ENCODE measurements around the gene ATXN1.
A peak's percentile ranks its signal among the peaks of the same experiment; 100 is the strongest.

The ATXN1 gene

DNA sequence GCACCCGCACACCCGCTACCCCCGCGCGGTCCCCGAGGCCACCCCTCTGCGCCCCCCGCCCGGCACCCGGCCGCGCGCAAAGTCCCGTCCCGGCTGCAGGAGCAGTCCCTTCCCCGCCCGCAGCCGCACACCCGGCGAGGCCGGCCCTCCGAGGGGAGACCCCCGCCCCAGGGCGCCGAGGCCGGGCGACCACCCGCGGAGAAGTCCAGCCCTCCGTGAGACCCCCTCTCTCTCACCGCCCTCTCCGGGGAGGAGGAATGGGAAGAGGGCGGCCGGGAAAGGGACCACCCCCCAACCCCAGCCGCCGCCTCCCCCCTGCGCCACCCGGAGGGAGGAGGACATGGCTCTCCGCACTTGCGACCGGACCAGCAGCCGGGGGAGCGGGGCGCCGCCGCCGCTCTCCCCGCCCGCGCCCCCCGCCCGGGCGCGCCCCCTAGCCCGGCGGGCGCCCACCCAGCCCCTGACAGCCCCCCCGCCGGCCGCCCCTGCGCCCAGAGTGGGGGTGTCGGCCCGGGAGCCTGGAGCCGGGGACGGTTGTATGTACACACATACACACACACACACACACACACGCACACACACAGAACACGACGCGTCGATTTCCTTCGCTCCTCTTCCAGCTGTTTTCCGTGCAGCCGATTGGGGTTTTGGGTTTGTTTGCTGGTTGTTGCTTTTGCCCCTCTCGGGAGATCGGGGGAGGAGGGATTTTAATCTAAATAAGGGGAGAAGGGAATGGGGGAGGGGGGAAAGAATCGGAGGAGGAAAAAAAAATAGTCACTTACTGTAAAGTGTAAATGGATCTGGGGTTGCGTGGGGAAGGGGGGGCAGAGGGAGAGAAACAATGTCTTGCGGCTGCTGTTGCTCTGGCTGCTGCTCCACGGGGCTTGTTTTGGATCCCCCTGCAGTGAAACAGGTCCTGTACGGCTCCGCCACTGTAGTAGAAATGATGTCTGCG is at the start of gene ATXN1:
TSS of gene ATXN1 (minus strand) at position 945 of the 955 bp plus-strand sequence.
- Histone ChIP-seq H3K36me3 (ENCODE audit: insufficient read depth, low read length) (no peaks in the 10 kb centered on the region), H3K27ac (ENCODE audit: low read depth, low read length) (peak within 1 kb of the TSS; percentile 96), H3K4me1 (ENCODE audit: insufficient read depth, low read length) (peaks cover 35% of the 10 kb centered on the region)

DNA sequence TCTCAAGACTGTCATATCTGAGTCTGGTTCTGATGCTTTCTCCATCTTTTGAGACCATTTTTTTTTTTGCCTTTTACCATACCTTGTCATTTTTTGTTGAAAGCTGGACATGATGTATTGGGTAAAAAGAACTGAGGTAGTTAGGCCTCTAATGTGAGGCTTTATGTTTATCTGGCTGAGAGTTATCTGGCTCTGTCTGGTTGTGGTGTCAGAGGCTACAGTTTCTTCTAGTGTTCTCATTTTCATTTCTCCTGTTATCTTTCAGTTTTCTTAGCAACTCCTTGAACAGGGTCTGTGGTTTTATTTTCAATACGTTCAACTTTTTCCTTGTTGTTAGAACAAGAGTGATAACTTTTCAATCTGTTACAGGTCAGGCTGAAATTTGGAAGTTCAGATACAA is 49.2 kb upstream of the ATXN1 start:
- no peaks in the 10 kb centered on the region for H3K27me3 ChIP-seq (ENCODE audit: control insufficient read depth in 1 of 2, insufficient read depth in 2 of 2, low read length in 2 of 2)
- no peaks in the 10 kb centered on the region for H3K36me3 ChIP-seq (ENCODE audit: insufficient read depth, low read length)
- H3K27ac ChIP-seq (ENCODE audit: low read depth, low read length), result no peak overlapping the region
- H3K9ac ChIP-seq (ENCODE audit: low read length), result no peak overlapping the region
- no peak overlapping the region for H3K4me3 ChIP-seq (ENCODE audit: low read depth in 1 of 2, low read length in 2 of 2)
- H3K4me1 ChIP-seq (ENCODE audit: insufficient read depth, low read length), result peaks cover 7% of the 10 kb centered on the region
- H3K9me3 ChIP-seq (ENCODE audit: low read length), result no peaks in the 10 kb centered on the region

More for the DNA sequence above, at the start of gene ATXN1:
- Histone ChIP-seq H3K27me3 (ENCODE audit: control insufficient read depth in 1 of 2, insufficient read depth in 2 of 2, low read length in 2 of 2) (no peaks in the 10 kb centered on the region), H3K9me3 (ENCODE audit: low read length) (no peaks in the 10 kb centered on the region), H3K4me3 (ENCODE audit: low read depth in 1 of 2, low read length in 2 of 2) (peak within 1 kb of the TSS; percentile 86 to 98), H3K9ac (ENCODE audit: low read length) (peak within 1 kb of the TSS; percentile 97)

DNA sequence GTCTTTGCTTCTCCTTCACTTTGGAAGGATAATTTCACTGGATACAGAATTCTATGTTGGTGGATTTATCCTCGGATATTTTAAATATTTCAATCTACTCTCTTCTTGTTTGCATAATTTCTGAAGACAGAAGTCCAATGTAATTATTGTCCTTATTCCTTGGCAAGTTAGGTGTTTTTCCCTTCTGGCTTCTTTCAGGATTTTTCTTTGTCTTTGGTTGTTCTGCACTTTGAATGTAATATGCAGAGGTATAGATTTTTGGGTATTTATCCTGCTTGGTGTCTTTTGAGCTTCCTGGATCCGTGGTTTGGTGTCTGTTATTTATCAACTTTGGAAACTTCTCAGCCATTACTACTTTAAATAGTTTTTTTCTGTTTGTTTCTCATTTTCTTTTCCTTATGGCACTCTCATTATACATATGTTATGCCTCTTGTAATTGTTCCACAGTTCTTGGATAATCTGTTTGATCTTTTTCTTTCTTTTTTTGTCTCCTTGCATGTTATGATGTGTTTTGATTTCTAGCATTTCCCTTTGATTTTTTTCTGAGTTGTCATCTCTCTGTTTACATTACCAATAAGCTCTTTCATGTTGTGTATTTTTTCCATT is 48.6 kb upstream of the ATXN1 start:
- H3K9me3 ChIP-seq (ENCODE audit: low read length), result no peaks in the 10 kb centered on the region
- H3K4me3 ChIP-seq (ENCODE audit: low read depth in 1 of 2, low read length in 2 of 2), result no peak overlapping the region
- H3K27me3 ChIP-seq (ENCODE audit: control insufficient read depth in 1 of 2, insufficient read depth in 2 of 2, low read length in 2 of 2), result no peaks in the 10 kb centered on the region
- no peaks in the 10 kb centered on the region for H3K36me3 ChIP-seq (ENCODE audit: insufficient read depth, low read length)
- no peak overlapping the region for H3K27ac ChIP-seq (ENCODE audit: low read depth, low read length)
- H3K9ac ChIP-seq (ENCODE audit: low read length), result no peak overlapping the region
- peaks cover 13% of the 10 kb centered on the region for H3K4me1 ChIP-seq (ENCODE audit: insufficient read depth, low read length)

DNA sequence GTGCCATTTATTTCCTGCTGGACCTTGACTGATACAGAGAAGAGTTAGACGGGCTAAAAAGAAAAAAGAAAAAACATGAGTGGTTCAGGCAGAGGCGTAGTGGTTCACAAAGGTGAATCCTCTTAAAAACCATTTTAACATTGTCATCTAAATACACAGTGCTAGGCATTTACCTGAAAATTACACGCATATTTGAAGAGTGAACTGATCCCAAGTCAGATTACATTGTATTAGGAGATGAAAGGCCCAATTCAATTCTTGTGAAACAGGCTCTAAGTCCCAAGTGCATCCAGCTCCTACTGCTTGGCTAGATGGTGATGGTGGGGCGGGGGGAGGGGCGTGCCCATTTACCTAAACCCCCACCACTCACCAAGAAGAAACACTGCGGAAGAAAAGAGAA is 46.7 kb upstream of the ATXN1 start:
- Histone ChIP-seq H3K27ac (ENCODE audit: low read depth, low read length) (no peak overlapping the region), H3K9me3 (ENCODE audit: low read length) (no peaks in the 10 kb centered on the region), H3K36me3 (ENCODE audit: insufficient read depth, low read length) (no peaks in the 10 kb centered on the region), H3K27me3 (ENCODE audit: control insufficient read depth in 1 of 2, insufficient read depth in 2 of 2, low read length in 2 of 2) (no peaks in the 10 kb centered on the region), H3K9ac (ENCODE audit: low read length) (no peak overlapping the region), H3K4me3 (ENCODE audit: low read depth in 1 of 2, low read length in 2 of 2) (no peak overlapping the region), H3K4me1 (ENCODE audit: insufficient read depth, low read length) (peaks cover 26% of the 10 kb centered on the region)

DNA sequence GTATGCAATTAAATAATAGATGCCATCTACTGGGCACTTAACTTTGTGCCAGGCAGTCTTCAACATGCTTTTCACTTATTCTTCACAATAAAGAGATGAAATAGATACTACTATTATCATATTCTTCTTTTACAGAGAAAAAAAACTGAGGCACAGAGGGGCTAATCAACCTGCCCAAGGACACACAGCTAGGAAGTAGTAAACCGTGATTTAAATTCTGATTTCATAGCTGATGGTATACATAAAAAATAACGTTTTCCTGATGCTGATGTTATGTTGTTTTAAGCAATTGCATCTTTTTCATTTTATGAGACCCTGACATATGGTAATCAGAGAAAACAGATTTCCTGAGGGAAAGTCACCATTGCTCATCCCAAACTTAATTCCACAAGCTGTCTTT is 45.1 kb upstream of the ATXN1 start:
- no peaks in the 10 kb centered on the region for H3K27me3 ChIP-seq (ENCODE audit: control insufficient read depth in 1 of 2, insufficient read depth in 2 of 2, low read length in 2 of 2)

DNA sequence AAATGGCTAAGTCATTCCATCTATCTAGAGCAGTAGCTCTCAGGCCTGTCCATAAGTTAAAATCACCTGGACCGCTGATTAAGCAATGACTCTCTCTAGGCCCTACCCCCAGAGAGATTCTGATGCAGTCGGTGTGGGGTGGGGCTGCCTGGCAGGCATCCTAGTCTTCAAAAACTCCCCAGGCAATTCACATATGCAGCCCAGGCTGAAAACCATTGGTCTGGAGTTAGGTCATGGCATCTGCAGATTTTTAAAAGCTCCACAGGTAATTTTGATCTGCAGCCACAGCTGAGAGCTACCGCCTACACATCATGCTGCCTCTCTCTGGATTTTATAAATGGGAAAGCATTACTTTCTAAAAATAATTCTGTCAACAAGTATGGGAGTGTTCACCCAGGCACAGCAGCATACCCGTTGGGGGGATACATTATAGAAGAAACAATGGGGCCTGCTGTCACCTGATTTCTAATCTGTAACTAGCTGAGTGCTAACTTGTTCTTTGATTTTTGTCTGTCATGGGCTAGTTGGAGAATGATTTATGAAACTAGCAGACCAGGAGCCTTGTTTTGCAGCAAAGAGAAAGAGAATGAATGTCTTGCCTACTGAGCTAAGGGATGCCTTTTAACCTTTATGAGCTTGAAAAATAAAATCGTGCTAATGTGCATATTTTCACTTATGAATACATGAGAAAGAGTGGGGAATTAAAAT is 44.1 kb upstream of the ATXN1 start:
- Histone ChIP-seq H3K9me3 (ENCODE audit: low read length) (no peaks in the 10 kb centered on the region), H3K27me3 (ENCODE audit: control insufficient read depth in 1 of 2, insufficient read depth in 2 of 2, low read length in 2 of 2) (no peaks in the 10 kb centered on the region), H3K36me3 (ENCODE audit: insufficient read depth, low read length) (no peaks in the 10 kb centered on the region), H3K4me3 (ENCODE audit: low read depth in 1 of 2, low read length in 2 of 2) (no peak overlapping the region), H3K9ac (ENCODE audit: low read length) (no peak overlapping the region), H3K27ac (ENCODE audit: low read depth, low read length) (peak overlapping the region; percentile 63), H3K4me1 (ENCODE audit: insufficient read depth, low read length) (peaks cover 31% of the 10 kb centered on the region)

More for the DNA sequence above, 45.1 kb upstream of the ATXN1 start:
- Histone ChIP-seq H3K9me3 (ENCODE audit: low read length) (no peaks in the 10 kb centered on the region), H3K9ac (ENCODE audit: low read length) (no peak overlapping the region), H3K4me3 (ENCODE audit: low read depth in 1 of 2, low read length in 2 of 2) (no peak overlapping the region), H3K4me1 (ENCODE audit: insufficient read depth, low read length) (peaks cover 31% of the 10 kb centered on the region), H3K27ac (ENCODE audit: low read depth, low read length) (no peak overlapping the region), H3K36me3 (ENCODE audit: insufficient read depth, low read length) (no peaks in the 10 kb centered on the region)

DNA sequence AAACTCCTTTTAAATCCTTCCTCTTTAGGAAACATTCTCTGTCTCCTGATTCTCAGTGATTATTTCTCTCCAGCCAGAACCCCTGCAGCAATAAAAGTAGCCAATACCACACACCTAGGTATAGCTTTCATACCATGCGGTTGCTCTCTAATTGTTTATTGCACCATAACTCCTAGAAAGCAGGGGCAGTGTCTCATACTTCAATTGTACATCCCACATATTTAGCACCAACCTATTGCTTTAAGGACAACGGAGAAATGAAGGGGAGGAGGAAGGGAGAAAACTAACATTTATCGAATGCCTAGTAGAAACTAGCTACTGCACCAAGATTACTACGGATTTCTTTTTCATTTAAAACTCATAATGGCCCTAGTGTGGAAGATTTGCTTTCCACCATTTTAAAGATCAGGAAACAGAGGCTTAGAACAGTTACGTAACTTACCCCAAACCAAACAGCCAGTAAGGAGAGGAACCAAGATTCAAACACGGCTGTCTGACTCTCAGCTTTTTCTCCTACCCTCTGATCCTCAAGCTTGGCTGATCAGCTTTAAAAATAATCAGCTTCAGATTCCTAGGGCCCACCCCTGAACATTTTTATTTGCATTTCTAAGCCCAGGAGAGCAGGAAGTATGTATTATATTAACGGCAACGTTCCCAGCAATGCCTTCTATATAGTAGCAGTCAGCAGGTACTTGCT is 43.4 kb upstream of the ATXN1 start:
- no peak overlapping the region for H3K4me3 ChIP-seq (ENCODE audit: low read depth in 1 of 2, low read length in 2 of 2)
- H3K27me3 ChIP-seq (ENCODE audit: control insufficient read depth in 1 of 2, insufficient read depth in 2 of 2, low read length in 2 of 2), result no peaks in the 10 kb centered on the region
- peaks cover 31% of the 10 kb centered on the region for H3K4me1 ChIP-seq (ENCODE audit: insufficient read depth, low read length)
- no peaks in the 10 kb centered on the region for H3K9me3 ChIP-seq (ENCODE audit: low read length)
- no peaks in the 10 kb centered on the region for H3K36me3 ChIP-seq (ENCODE audit: insufficient read depth, low read length)
- H3K9ac ChIP-seq (ENCODE audit: low read length), result no peak overlapping the region
- H3K27ac ChIP-seq (ENCODE audit: low read depth, low read length), result peak overlapping the region; percentile 63

DNA sequence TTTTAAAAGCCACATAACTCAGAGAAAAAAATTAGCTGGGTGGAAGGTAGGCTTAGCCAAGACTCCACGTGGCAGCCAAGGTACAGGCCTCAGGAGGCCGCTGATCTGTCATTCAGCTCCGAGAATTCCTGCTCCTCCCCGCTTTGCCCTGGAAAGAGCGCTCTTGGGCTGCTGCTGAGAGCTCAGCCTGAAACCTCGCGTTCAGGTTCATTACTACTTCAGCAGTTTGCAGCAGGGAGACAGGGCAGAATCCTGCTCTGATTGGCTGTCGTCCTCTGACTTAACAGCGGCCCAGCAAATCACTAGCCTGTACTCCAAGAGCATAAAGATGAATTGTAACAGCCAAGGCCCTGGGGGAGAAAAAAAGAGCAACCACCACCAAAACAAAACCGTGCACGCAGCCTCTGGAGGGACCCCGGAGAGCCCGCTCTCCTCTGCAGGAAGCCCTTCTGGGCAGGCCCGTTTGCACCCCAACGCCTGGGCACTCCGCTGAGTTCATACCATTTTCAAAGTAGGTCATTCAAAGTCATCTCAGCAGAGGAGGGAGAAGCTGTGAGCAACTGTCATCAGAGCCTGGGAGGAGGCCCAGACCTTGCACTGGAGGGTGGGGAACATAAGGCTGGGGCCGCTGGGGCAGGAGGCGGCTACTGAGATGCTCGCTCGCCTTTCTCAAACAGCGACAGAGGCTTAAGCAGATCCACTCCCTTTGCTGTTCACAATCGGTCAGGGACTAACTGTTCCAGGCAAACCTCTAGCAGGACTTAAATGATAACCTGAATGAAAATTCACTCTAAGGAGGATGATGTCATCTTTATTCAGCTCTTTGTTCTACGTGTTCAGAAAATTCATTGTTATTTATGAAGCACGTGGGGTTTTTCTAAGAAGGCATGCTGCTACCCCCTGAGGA is 42.3 kb upstream of the ATXN1 start:
- peak overlapping the region; percentile 65 for H3K27ac ChIP-seq (ENCODE audit: low read depth, low read length)

DNA sequence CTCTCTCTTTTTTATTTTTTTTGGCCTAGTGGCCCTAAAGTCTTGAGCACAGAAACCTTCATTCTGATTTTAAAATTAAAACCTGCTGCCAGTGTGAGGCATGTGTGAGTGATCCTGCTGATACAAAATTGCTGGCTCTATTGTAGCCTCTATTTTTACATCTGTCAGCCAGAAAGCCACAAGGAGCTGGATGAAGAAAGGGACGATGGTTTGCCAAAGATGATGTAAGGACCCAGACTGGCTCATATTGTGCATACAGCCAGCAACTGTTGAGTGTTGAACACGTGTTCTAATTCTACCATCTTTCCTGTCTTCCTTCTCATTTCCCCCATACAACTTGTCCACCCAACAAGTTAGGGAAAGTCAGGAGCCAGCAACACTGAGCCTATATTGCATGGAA is 40.8 kb upstream of the ATXN1 start:
- no peaks in the 10 kb centered on the region for H3K9me3 ChIP-seq (ENCODE audit: low read length)
- H3K27ac ChIP-seq (ENCODE audit: low read depth, low read length), result no peak overlapping the region
- H3K4me3 ChIP-seq (ENCODE audit: low read depth in 1 of 2, low read length in 2 of 2), result no peak overlapping the region
- H3K27me3 ChIP-seq (ENCODE audit: control insufficient read depth in 1 of 2, insufficient read depth in 2 of 2, low read length in 2 of 2), result no peaks in the 10 kb centered on the region
- H3K9ac ChIP-seq (ENCODE audit: low read length), result no peak overlapping the region
- no peaks in the 10 kb centered on the region for H3K36me3 ChIP-seq (ENCODE audit: insufficient read depth, low read length)
- peaks cover 31% of the 10 kb centered on the region for H3K4me1 ChIP-seq (ENCODE audit: insufficient read depth, low read length)

More for the DNA sequence above, 42.3 kb upstream of the ATXN1 start:
- Histone ChIP-seq H3K9me3 (ENCODE audit: low read length) (no peaks in the 10 kb centered on the region), H3K9ac (ENCODE audit: low read length) (peak overlapping the region; percentile 12), H3K27me3 (ENCODE audit: control insufficient read depth in 1 of 2, insufficient read depth in 2 of 2, low read length in 2 of 2) (no peaks in the 10 kb centered on the region), H3K4me3 (ENCODE audit: low read depth in 1 of 2, low read length in 2 of 2) (peak overlapping the region; percentile 33 to 54), H3K4me1 (ENCODE audit: insufficient read depth, low read length) (peaks cover 31% of the 10 kb centered on the region), H3K36me3 (ENCODE audit: insufficient read depth, low read length) (no peaks in the 10 kb centered on the region)

DNA sequence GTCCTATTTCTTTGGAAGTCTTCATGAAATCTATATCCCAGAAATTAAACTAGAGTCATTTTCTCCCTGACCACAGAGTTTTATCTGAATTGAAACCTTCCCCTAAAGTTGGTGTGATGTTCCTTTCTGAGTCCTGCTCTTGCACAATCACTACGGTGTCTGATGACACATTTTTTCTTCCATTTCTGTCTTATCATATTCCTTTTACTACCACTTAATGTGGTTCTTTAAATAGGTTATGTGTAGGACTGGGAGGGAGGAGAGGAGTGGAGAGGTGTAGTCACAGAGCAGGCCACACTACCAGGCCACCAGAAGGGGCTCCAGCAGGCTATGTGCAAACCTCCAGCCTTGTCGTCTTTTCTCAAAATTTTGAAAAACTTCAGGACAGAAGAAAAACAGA is 39.7 kb upstream of the ATXN1 start:
- Histone ChIP-seq H3K4me3 (ENCODE audit: low read depth in 1 of 2, low read length in 2 of 2) (no peak overlapping the region), H3K27me3 (ENCODE audit: control insufficient read depth in 1 of 2, insufficient read depth in 2 of 2, low read length in 2 of 2) (no peaks in the 10 kb centered on the region), H3K36me3 (ENCODE audit: insufficient read depth, low read length) (no peaks in the 10 kb centered on the region), H3K9ac (ENCODE audit: low read length) (no peak overlapping the region), H3K4me1 (ENCODE audit: insufficient read depth, low read length) (peaks cover 29% of the 10 kb centered on the region), H3K9me3 (ENCODE audit: low read length) (no peaks in the 10 kb centered on the region), H3K27ac (ENCODE audit: low read depth, low read length) (no peak overlapping the region)
